ENCODE results near the gene ECM2.
"Not testable (repeated sequence)": the region's sequence is repeated elsewhere in the genome, so short reads cannot be mapped to it uniquely, and the experiment has no call there.

ECM2 gene

DNA sequence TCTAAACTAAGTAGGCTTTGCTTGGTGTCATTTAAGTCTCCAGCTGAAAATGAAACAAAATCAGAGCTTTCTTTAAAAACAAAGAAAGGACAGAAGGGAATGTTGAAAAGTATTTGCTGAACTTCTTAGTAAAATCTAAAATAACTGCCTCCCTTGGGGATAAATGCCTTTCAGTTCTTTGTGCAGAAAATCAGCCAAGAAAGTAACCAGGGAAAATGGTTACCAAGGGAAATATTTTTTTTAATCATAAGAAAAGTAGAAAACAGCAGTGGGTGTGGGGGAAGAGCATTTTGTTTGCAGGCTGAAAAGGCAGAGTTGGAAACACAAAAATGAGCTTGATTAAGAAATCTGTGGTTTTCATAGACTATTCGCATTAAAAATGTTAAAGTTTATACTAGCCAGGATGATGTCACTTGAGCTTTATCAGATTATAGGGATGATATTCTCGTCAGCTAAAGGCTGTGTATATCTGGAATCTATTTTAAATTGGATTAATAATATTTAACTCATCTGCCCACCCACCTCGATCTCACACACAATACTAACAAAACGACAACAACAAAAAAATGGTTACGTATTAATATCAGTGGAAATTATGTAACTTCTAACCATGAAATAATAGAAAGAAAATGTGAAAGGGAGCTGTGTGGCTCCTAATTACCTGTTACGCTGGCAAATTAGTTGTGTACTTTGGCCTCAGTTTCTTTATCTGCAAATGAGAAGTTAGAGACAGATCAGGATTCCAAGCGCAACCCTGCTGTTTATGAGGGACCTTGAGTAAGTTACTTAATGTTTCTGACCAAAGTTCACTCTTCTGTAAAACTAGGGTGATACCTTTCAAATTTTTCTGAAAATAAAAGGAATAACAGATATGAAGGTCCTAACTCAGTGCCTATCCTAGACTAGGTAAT is at the start of gene ECM2:
TSS of gene ECM2 (minus strand) at position 51 of the 911 bp plus-strand sequence. CDS start 13,124 bp downstream, outside the sequence.
- DNase-seq (ENCODE audit: low spot score): no peak

DNA sequence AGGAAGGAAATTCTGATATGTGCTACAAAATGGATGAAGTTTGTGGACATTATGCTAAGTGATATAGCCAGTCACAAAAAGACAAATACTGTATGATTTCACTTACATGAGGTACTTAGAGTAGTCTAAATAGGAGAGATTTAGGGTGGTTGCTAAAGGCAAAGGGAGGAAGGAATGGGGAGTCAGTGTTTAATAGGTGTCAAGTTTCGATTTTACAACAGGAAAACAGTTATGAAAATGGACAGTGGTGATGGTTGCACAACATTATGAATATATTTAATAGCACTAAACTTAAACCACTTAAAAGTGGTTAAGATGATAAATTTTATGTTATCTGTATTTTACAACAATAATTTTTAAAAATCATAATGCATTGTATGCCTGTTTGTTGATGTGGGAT is 40.4 kb upstream of the ECM2 start:
- no peak for DNase-seq (ENCODE audit: low spot score)

DNA sequence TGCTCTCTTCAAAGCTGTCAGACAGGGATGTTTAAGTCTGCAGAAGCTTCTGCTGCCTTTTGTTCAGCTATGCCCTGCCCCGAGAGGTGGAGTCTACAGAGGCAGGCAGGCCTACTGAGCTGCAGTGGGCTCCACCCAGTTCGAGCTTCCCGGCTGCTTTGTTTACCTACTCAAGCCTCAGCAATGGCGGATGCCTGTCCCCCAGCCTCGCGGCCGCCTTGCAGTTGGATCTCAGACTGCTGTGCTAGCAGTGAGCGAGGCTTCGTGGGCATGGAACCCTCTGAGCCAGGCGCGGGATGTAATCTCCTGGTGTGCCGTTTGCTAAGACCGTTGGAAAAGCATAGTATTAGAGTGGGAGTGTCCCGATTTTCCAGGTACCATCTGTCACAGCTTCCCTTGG is 37.8 kb upstream of the ECM2 start:
- DNase-seq (ENCODE audit: low spot score): not testable (repeated sequence)

DNA sequence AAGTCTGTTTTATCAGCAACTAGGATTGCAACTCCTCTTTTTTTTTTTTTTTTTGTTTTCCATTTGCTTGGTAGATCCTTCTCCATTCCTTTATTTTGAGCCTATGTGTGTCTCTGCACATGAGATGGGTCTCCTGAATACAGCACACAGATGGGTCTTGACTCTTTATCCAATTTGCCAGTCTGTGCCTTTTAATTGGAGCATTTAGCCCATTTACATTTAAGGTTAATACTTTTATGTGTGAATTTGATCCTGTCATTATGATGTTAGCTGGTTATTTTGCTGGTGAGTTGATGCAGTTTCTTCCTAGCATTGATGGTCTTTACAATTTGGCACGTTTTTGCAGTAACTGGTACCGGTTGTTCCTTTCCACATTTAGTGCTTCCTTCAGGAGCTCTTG is 36.1 kb upstream of the ECM2 start:
- DNase-seq (ENCODE audit: low spot score): not testable (repeated sequence)

DNA sequence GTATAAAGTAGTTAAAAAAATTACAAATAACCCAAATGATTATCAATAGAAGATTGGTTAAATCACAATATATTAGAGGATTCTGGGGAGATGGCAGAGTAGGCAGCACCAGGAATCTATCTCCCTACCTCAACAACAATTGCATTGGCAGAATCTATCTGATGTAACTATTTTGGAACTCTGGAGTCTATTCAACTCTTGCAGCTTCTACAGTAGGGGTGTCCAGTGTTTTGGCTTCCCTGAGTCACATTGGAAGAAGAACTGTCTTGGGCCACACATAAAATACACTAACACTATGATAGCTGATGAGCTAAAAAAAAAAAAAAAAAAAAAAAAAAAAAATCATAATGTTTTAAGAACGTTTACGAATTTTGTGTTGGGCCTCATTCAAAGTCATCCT is 29.2 kb upstream of the ECM2 start:
- no peak for DNase-seq (ENCODE audit: low spot score)

DNA sequence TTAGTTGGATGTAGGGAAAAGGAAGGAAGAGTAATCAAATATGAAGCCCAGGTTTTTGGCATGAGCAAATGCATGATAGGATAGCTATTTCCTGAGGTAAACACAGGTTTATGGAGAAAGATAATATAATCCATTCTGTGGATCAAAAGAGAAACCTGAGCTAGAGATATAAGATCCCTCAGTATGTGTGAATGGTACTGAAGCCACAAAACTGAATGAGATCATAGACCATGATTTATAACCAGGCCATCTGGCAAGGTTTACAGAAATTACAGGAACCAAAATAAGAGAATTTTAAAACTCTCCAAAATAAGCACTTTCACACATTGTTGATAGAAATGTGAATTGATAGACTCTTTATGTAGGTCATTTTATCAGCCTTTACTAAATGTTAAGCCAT is 28.7 kb upstream of the ECM2 start:
- no peak for DNase-seq (ENCODE audit: low spot score)

DNA sequence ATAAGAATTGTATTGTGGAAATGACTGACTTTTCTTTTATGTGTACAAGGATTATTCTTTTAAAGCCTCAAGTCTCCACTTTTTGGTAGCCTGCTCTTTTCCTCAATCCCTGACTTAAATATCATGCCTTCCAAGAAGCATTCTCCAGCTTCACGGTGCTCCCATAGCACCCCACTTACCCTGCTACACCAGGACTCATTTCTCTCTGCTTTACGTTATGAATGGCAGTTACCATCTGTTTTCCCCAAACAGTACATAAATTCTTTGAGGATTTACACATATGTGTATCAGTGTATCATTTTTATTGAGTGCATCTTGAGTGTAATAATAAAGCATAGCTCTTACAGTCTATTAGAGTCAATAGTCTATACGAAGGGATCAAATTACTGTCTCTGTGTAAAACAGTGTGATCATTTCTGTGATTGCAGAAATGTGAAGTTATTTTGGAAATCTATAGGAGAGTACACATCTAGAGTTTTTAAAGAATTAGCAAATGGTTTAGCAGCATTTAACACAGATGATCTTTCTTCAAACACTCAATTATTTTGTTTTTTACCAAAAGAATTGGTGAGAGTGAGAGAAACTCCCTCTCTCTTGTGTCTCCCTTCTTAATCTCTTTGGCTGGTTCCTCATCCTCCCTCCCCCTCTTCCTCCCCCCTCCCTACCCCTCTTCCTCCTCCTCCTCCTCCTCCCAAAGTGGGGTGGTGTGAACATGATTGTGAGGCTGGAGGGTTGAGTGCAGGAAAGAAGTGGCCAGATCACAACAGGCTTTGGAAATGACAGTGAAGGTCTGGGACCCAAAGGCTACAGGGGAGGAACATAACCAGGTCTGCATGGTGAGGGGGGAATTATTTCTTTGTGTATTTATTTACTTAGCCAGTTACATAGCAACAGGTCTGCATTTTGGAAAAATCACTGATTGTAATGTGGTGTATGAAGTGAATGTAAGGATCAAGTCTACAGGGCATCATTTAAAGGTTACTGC is 27.6 kb upstream of the ECM2 start:
- DNase-seq (ENCODE audit: low spot score): no peak

DNA sequence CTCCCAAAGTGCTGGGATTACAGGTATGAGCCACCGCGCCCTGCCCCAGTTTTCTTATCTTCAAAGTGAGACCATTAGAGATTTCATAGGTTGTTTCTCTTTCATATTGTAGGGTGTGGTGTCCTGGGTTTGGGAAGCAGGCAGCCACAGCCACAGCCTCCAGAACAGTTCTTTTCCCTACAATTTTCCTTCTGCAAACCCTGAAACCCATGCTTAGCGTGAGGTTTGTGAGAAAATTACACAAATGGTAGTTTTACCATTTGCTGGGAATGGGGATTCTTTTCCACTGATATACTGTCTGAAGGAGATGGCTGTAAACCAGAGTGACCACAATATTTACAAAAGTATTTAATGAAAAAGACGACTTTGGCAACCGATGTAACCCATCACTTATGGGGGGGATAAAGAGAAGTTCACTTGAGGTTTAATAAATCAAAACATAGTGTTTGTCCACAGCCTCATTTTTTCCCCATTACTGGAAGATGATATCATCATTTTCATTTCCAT is 26.7 kb upstream of the ECM2 start:
- DNase-seq (ENCODE audit: low spot score): no peak

DNA sequence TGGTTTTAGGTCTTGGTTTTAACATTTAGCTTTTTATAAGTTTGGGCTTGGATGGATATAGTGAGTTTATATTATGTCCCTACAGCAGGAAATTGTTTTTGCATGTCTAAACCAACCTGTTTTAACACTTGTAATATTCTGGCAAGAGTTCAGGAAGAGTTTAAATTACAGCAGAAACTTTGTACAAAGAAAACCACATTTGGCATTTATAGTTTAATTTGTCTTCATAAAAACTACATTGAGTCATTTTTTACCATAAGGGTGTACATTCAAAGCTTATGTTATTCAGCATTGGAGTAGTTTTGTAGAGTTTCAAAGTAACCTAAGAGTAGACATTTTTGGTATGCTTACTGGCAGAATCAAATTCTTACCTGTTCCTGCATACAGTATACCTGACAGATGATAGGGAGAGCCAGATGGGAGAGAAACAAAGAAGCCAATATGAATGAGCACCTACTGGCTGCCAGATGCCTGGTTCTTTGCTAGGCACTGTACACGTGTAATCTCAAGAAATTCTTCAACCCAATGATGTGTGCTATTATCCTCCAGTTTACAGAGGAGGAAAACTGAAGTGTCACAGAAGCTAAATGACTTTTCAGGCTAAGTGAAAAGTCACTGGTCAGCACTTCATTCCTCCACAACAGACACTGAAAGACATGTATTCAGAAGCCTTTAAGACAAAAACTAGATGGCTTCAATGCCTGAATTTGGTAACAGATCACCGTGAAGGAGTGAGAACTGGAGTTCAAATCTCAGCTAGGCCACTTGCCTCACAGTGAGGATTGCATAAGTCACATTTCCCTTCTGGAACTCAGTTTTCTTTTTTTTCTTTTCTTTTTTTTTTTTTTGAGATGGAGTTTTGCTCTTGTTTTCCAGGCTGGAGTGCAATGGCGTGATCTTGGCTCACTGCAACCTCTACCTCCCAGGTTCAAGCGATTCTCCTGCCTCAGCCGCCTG is 25.9 kb upstream of the ECM2 start:
- no peak for DNase-seq (ENCODE audit: low spot score)

DNA sequence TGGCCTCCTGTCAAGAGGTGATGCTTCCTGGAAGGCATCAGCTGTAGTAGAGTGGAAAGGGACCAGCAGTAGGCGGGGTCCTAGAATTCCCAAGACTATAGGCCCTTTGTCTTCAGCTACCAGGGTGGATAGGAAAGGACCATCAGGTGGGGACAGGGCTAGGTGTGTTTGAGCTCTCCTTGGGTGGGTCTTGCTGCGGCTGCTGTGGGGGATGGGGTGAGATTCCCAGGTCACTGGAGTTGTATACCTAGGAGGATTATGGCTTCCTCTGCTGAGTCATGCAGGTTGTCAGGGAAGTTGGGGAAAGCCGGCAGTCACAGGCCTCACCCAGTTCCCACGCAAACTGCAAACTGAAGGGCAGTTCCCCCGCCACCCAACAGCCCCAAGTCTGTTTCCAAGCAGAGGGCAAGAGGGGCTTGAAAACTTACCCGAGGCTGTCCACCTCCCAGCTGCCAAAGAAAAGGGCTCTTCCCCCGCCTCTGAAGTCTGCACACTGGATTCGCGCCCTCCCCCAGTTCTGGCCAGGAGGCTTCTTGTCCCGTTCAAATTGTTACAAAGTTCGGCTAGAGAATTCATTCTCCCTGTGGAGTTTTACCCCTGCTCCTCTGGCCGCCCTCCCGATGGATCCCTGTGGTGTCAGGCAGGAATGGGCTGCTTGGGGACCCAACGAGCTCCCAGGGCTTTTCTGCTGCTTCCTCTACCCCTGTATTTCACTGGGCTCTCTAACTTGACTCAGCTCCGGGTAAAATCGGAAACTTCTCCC is 23.0 kb upstream of the ECM2 start:
- no peak for DNase-seq (ENCODE audit: low spot score)

DNA sequence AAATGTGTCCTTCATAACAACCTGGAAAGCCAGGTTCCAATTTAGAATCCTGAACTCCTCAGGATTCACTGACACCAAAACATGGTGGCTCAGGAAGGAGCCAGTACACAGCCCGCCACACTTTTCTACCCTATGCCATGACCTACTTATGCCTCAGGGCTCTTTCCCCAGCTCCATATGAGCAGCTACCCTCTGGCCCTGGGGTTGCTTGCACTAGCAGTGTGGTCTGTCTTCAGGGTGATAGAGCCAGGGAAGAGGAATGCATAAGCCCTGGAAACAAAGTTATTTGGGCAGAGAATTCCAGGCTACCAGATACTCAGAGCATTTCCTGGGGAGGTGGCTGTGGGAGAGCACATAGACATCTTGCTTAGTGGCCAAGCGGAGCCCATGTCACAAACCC is 15.0 kb upstream of the ECM2 start:
- DNase-seq (ENCODE audit: low spot score): no peak

DNA sequence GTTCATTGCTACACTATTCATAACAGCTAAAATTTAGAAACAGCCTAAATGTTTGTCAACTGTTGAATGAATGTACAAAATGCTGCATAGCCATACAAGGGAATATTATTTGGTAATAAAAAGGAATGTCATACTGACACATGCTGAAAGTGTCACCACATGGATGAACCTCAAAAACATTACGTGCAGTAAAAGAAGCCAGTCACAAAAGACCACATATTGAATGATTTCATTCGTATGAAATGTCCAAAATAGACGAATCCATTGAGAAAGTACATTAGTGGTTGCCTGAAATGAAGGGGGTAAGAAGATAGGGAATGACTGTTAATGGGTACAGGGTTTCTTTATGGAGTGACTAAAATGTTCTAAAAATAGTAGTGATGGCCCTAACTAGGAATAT is 11.6 kb upstream of the ECM2 start:
- DNase-seq (ENCODE audit: low spot score): no peak

DNA sequence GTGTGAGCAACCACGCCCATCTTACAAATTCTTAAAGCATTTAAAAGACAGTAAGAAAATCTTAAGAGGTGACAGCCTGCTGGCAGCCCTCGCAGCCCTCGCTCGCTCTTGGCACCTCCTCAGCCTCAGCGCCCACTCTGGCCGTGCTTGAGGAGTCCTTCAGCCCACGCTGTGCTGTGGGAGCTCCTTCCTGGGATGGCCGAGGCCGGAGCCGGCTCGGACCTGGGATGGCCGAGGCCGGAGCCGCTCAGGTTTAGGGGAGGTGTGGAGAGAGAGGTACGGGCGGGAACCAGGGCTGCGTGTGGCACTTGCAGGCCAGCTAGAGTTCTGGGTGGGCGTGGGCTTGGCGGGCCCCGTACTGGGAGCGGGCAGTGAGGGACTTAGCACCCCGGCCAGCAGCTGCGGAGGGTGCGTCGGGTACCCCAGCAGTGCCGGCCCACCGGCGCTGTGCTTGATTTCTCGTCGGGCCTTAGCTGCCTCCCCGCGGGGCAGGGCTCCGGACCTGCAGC is 9.3 kb upstream of the ECM2 start:
- no peak for DNase-seq (ENCODE audit: low spot score)

DNA sequence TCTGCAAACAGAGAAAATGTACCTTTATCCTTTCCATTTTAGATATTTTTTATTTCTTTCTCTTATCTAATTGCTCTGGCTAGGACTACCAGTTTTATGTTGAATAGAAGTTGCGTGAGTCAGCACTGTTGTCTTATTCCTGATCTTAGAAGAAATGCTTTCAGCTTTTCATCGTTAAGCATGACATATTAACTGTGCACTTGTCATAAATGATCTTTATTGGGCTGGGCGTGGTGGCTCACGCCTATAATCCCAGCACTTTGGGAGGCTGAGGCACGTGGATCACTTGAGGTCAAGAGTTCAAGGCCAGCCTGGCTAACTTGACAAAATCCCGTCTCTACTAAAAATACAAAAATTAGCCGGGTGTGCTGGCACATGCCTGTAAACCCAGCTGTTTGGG is 8.2 kb upstream of the ECM2 start:
- no peak for DNase-seq (ENCODE audit: low spot score)

DNA sequence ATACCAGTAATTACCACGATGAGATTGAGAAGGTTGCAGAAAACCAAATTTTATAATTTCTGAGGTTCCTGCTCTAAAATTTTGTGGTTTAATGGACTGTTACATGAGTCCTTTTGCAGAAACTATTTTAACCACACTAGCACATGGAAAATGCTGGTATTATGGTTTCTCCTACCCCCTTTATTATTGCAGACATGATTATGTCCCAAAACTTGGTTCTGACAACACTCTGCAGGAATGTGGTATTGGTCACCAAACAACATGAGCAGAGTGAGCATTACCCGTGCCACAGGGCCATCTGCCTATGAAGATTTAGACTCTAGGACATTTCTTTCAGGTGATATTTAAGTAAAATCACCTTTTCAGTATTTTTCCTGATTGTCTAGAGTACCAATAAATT is 2.8 kb upstream of the ECM2 start:
- no peak for DNase-seq (ENCODE audit: low spot score)

DNA sequence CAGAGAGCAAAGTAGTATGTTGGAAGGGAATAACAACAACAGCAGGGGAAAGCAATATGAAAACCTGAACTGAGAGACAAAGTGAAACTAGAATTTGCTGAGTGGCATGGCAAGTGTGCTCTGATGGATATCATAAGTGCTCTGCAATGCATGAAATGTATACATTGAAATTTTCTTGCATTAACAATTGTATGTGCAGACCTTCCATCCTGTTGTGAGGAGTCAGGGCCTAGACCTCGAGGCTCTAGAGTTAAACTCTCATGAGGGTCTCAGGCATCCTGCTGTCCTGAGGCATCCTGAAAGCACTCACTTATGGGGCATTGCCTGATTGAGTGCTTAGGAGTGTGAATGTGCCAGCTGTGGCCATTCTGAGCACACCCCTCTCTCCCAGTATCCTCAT is 1.1 kb downstream of the ECM2 start:
- no peak for DNase-seq (ENCODE audit: low spot score)

DNA sequence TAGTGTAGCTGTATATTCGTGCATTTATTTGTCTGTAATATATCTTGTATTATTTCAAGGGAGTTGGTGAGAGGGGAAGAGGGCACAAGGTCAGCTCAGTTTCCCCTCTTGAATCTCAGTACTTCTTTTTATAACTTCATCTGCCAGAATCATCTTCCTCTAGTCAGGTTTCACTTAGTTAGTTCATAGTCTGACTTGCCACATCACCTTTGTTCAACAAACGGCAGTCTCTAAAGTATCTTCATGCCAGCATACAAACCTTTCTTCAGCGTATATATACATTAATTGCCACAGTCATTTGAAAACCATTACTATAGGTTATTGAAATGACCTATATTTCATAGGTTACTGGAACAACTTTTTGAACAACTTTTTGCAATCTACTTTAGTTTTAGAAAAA is 1.6 kb downstream of the ECM2 start:
- no peak for DNase-seq (ENCODE audit: low spot score)

DNA sequence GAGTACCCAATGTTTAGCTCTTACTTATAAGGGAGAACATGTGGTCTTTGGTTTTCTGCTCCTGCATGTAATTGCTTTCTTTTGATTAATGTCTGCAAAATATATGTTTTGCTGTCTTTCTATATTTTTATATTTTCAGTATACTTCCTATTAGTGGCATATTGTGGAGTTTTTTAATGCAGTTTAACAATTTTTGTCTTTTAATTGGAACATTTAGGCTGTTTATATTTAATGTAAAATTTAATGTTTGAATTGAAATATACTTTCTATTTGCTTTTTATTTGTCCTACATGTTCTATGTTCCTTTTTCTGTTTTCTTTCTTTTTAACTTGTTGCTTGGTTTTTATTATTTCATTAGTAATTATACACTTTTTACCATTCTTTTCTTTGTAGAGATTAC is 4.9 kb downstream of the ECM2 start:
- no peak for DNase-seq (ENCODE audit: low spot score)

DNA sequence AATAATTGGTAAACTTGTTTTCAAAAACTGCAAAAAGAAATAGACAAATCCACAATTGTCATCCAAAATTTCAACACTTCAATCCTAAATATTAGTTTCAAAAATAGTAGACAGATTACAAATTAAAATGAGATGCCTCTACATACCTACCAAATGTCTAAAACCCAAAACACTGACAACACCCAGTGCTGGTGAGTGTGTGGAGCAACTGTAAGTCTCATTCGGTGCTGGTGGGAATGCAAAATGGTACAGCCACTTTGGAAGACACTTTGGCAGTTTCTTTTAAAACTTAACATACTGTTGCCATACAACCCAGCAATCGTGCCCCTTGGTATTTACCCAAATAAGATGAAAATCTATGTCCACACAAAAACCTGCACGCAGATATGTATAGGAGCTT is 6.7 kb downstream of the ECM2 start:
- no peak for DNase-seq (ENCODE audit: low spot score)

DNA sequence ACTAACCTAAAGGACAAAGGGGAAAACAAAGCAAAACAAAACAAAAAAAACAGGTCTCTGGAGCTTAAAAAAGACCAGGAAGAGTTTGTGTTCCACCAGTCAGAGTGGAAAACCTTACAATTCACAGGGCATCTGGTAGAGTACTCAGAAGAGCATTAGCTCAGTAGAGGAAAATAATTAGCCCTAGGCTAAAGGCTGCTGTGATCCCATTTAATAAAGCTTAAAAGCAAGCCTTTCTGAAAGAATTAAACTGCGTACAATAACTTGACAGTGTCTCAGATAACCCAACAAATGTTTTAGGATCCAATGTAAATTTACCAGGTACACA is 7.3 kb downstream of the ECM2 start:
- DNase-seq (ENCODE audit: low spot score): no peak
